NCI-H2081 treated with DMSO at 0.1 percent for 48 hours (cell line): ENCODE measurements around the gene SLC23A2.
"Not testable (repeated sequence)": the region's sequence is repeated elsewhere in the genome, so short reads cannot be mapped to it uniquely, and the experiment has no call there.

ENCODE experiments used
- DNase-seq: peaks from one replicate; lab custom pipeline; 2025; lab: John Stamatoyannopoulos, UW

The SLC23A2 gene

GRCh38 chr20:4902788-4903187, 98.5 kb downstream of the SLC23A2 start:
- DNase-seq, result no peak

- no peak for DNase-seq
Measured at GRCh38 chr20:4901031-4901818, 100.1 kb downstream of the SLC23A2 start.

- no peak for DNase-seq
Measured at GRCh38 chr20:4898282-4899244, 102.7 kb downstream of the SLC23A2 start.

- DNase-seq, result no peak
Measured at GRCh38 chr20:4897600-4897999, 103.7 kb downstream of the SLC23A2 start.

GRCh38 chr20:4896971-4897497, 104.3 kb downstream of the SLC23A2 start:
- DNase-seq, result no peak

GRCh38 chr20:4896119-4896702, 105.1 kb downstream of the SLC23A2 start:
- no peak for DNase-seq

GRCh38 chr20:4894981-4895381, 106.3 kb downstream of the SLC23A2 start:
- no peak for DNase-seq

- DNase-seq, result no peak
Measured at GRCh38 chr20:4894409-4894808, 106.9 kb downstream of the SLC23A2 start.

- DNase-seq, result no peak
Measured at GRCh38 chr20:4893709-4894108, 107.6 kb downstream of the SLC23A2 start.

GRCh38 chr20:4891997-4892396, 109.3 kb downstream of the SLC23A2 start:
- DNase-seq, result no peak

GRCh38 chr20:4891190-4891763, 110.0 kb downstream of the SLC23A2 start:
- no peak for DNase-seq

GRCh38 chr20:4889446-4889845, 111.9 kb downstream of the SLC23A2 start:
- DNase-seq, result no peak

- DNase-seq, result no peak
Measured at GRCh38 chr20:4887586-4887985, 113.7 kb downstream of the SLC23A2 start.

GRCh38 chr20:4886771-4887527, 114.4 kb downstream of the SLC23A2 start:
- DNase-seq, result no peak

GRCh38 chr20:4885877-4886276, 115.4 kb downstream of the SLC23A2 start:
- DNase-seq, result no peak

- DNase-seq, result no peak
Measured at GRCh38 chr20:4883546-4883945, 117.8 kb downstream of the SLC23A2 start.

GRCh38 chr20:4883051-4883450, 118.3 kb downstream of the SLC23A2 start:
- DNase-seq, result no peak

- DNase-seq, result no peak
Measured at GRCh38 chr20:4881006-4881730, 120.1 kb downstream of the SLC23A2 start.

- no peak for DNase-seq
Measured at GRCh38 chr20:4880051-4880450, 121.3 kb downstream of the SLC23A2 start.

- not testable (repeated sequence) for DNase-seq
Measured at GRCh38 chr20:4878099-4878498, 123.2 kb downstream of the SLC23A2 start.
